HepG2 (cell line): ENCODE data around the gene ACAP3. TPM values are rescaled to one million over a fixed set of nuclear protein-coding genes. Genes with fewer than 3 reads are reported as not detected.
A peak's percentile ranks its signal among the peaks of the same experiment; 100 is the strongest.

ENCODE experiments used
- AGO2 ChIP-seq: fragments of 200-400 bp; formaldehyde crosslinking; optimal IDR thresholded peaks from 2 replicates; pipeline ENCODE3; 2017; ENCODE audit warnings: mild to moderate bottlenecking, low read depth, low read length, moderate library complexity
- HOXA5 ChIP-seq: sonication (generic); formaldehyde crosslinking; IDR thresholded peaks from 2 replicates; pipeline ENCODE4 v1.4.0; 2020; ENCODE audit warnings: missing genetic modification reagents
- HOXA7 ChIP-seq: sonication (generic); formaldehyde crosslinking; IDR thresholded peaks from 2 replicates; pipeline ENCODE4 v1.8.1; 2022; ENCODE audit warnings: mild to moderate bottlenecking, missing genetic modification reagents, moderate library complexity
- HOXA9 ChIP-seq: sonication (generic); formaldehyde crosslinking; IDR thresholded peaks from 2 replicates; pipeline ENCODE4 v1.8.1; 2022; ENCODE audit warnings: missing genetic modification reagents, mild to moderate bottlenecking, moderate library complexity, borderline replicate concordance
- KAT2B ChIP-seq: fragments of 150-350 bp; IDR thresholded peaks from 2 replicates; pipeline ENCODE4 v1.6.1; 2014; ENCODE audit warnings: low read depth, low read length, borderline replicate concordance
- KDM3A ChIP-seq: IDR thresholded peaks from 2 replicates; pipeline ENCODE4 v1.6.1; 2018; ENCODE audit warnings: low read depth, missing compliant biosample characterization
- MTA3 ChIP-seq: sonication (generic); formaldehyde crosslinking; IDR thresholded peaks from 2 replicates; pipeline ENCODE4 v1.4.0; 2020; ENCODE audit warnings: missing genetic modification reagents
- POLR2G ChIP-seq: fragments of 200-400 bp; formaldehyde crosslinking; IDR thresholded peaks from 2 replicates; pipeline ENCODE4 v1.6.1; 2018; ENCODE audit warnings: mild to moderate bottlenecking, low read depth, low read length, moderate library complexity
- RNF2 ChIP-seq: fragments of 450-650 bp; conservative IDR thresholded peaks from 2 replicates; pipeline ENCODE4 v1.6.1; 2016; ENCODE audit warnings: low read depth
- SOX6 ChIP-seq, 2 experiments: fragments of 450-650 bp in 1 of 2; sonication (generic) in 1 of 2; formaldehyde crosslinking in 1 of 2; IDR thresholded peaks; 2 replicates each; pipeline versions ENCODE4 v1.4.0 to v1.6.1; 2017 to 2020; ENCODE audit warnings: antibody characterized with exemption in 1 of 2, mild to moderate bottlenecking in 1 of 2, missing genetic modification reagents in 1 of 2
- SPEN ChIP-seq: sonication (generic); formaldehyde crosslinking; IDR thresholded peaks from 2 replicates; pipeline ENCODE4 v1.5.1; 2020; ENCODE audit warnings: low read depth, mild to moderate bottlenecking, missing genetic modification reagents
- TARDBP ChIP-seq: sonication (generic); formaldehyde crosslinking; IDR thresholded peaks from 2 replicates; pipeline ENCODE4 v1.8.0; 2022; ENCODE audit warnings: mild to moderate bottlenecking, missing genetic modification reagents
- ZNF256 ChIP-seq: sonication (generic); formaldehyde crosslinking; conservative IDR thresholded peaks from 2 replicates; pipeline ENCODE4 v1.4.0; 2020; ENCODE audit warnings: missing genetic modification reagents
- ZNF615 ChIP-seq: sonication (generic); formaldehyde crosslinking; IDR thresholded peaks from 2 replicates; pipeline ENCODE4 v1.5.0; 2020; ENCODE audit warnings: mild to moderate bottlenecking, missing genetic modification reagents, borderline replicate concordance
- polyA plus RNA-seq, 8 experiments: library from polyadenylated mRNA; depleted of rRNA in 3 of 8; stranded (reverse) in 7 of 8; unstranded in 1 of 8; fragments of >200 nt; fragmentation: Illumina TruSeq in 4 of 8; extraction: Trizol in 4 of 8; gene quantifications; 2 replicates each; pipeline versions ENCODE4 v1.2.1 to v1.2.3, GENCODE V29; 2011 to 2016; ENCODE audit warnings: low read depth in 4 of 8, missing spikeins in 1 of 8, mixed read lengths in 1 of 8; ENCODE audit not compliant: insufficient read depth in 1 of 8
- total RNA-seq, 5 experiments: library from RNA; depleted of rRNA; stranded (reverse); fragments of >200 nt; fragmentation: Illumina TruSeq; extraction: Trizol; gene quantifications; 2 replicates each; pipeline ENCODE4 v1.2.3, GENCODE V29; 2016; ENCODE audit warnings: low read depth in 1 of 5
- TF ChIP-seq, protein P1 (sequence below): fragments of 450-650 bp; IDR thresholded peaks from 2 replicates; pipeline ENCODE4 v1.6.1; 2016
- TF ChIP-seq, protein P2 (sequence below): sonication (generic); formaldehyde crosslinking; IDR thresholded peaks from 2 replicates; pipeline ENCODE4 v1.4.0; 2020; ENCODE audit warnings: missing genetic modification reagents
- TF ChIP-seq, protein P3 (sequence below): sonication (generic); formaldehyde crosslinking; IDR thresholded peaks from 2 replicates; pipeline ENCODE4 v1.4.0; 2020; ENCODE audit warnings: mild to moderate bottlenecking, missing genetic modification reagents
- TF ChIP-seq, protein P4 (sequence below): sonication (generic); formaldehyde crosslinking; IDR thresholded peaks from 2 replicates; pipeline ENCODE4 v1.8.0; 2022; ENCODE audit warnings: low read depth, missing genetic modification reagents

Gene ACAP3
- total and polyA plus RNA-seq, 2 of the 13 experiments (the other 11 are each of a cell fraction or from before 2014, with no cell fraction given) = 29.4 to 50.8 TPM

DNA sequence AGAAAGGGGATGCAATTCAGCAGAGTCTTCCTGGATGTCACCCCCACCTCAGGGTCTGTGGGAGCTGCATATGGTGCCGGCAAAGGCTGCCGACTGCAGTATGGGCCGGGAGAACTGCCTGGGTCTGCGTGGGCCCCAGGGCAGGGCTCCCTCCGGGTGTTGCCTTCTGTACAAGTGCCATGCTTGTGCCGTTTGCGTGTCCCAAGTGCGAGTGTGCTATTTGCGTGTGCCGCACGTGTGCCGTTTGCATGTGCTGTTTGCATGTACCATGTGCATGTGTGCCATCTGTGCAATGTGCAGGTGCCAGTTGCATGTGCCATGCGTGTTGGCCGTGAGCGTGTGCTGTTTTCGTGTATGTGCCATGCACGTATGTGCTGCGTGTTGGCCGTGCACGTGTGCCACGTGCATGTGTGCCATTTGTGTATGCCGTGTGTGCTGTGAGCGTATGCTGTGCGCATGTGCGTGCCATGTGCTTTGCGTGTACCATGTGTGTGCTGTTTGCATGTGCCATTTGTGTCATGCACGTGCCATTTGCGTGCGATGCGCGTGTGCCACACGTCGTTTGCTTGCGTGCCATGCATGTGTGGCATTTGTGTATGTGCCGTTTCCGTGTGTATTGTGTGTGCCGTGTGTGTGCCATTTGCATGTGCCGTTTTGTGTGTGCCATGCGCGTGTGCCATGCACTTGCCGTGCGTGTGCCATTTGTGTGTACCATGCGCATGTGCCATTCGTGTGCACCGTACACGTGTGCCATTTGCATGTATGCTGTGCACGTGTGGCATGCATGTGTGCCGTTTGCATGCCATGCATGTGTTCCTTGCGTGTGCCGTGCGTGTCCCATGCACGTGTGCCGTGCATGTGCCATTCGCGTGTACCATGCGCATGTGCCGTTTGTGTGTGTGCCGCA is 21.8 kb upstream of the ACAP3 start (continued):
- TF ChIP-seq, protein P1, sequence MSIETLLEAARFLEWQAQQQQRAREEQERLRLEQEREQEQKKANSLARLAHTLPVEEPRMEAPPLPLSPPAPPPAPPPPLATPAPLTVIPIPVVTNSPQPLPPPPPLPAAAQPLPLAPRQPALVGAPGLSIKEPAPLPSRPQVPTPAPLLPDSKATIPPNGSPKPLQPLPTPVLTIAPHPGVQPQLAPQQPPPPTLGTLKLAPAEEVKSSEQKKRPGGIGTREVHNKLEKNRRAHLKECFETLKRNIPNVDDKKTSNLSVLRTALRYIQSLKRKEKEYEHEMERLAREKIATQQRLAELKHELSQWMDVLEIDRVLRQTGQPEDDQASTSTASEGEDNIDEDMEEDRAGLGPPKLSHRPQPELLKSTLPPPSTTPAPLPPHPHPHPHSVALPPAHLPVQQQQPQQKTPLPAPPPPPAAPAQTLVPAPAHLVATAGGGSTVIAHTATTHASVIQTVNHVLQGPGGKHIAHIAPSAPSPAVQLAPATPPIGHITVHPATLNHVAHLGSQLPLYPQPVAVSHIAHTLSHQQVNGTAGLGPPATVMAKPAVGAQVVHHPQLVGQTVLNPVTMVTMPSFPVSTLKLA = peak; percentile 88
- peak; percentile 21; the same call in 1 of the 2 replicates for TF ChIP-seq SPEN (CRISPR knock-in tag)
- TF ChIP-seq HOXA9 (CRISPR knock-in tag) = 0 out of 2 replicates have a peak, but pooled peaks have one; percentile 15
- no peak for TF ChIP-seq RNF2
- no peak for TF ChIP-seq SOX6 (IDR thresholded peaks at IDR 0.05)
- no peak for TF ChIP-seq SOX6 (CRISPR knock-in tag; IDR thresholded peaks at IDR 0.05)
- TF ChIP-seq HOXA7 = 0 out of 2 replicates have a peak, but pooled peaks have one; percentile 71
- TF ChIP-seq MTA3 (CRISPR knock-in tag) = no peak
- TF ChIP-seq AGO2 = peak; percentile 96
- TF ChIP-seq, protein P2, sequence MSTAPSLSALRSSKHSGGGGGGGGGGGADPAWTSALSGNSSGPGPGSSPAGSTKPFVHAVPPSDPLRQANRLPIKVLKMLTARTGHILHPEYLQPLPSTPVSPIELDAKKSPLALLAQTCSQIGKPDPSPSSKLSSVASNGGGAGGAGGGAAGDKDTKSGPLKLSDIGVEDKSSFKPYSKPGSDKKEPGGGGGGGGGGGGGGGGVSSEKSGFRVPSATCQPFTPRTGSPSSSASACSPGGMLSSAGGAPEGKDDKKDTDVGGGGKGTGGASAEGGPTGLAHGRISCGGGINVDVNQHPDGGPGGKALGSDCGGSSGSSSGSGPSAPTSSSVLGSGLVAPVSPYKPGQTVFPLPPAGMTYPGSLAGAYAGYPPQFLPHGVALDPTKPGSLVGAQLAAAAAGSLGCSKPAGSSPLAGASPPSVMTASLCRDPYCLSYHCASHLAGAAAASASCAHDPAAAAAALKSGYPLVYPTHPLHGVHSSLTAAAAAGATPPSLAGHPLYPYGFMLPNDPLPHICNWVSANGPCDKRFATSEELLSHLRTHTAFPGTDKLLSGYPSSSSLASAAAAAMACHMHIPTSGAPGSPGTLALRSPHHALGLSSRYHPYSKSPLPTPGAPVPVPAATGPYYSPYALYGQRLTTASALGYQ (CRISPR knock-in tag) = no peak
- TF ChIP-seq KAT2B = no peak
- no peak for TF ChIP-seq KDM3A (CRISPR knock-in tag)
- no peak for TF ChIP-seq ZNF256
- TF ChIP-seq POLR2G = peak; percentile 45; the same call in 1 of the 2 replicates
- TF ChIP-seq, protein P3, sequence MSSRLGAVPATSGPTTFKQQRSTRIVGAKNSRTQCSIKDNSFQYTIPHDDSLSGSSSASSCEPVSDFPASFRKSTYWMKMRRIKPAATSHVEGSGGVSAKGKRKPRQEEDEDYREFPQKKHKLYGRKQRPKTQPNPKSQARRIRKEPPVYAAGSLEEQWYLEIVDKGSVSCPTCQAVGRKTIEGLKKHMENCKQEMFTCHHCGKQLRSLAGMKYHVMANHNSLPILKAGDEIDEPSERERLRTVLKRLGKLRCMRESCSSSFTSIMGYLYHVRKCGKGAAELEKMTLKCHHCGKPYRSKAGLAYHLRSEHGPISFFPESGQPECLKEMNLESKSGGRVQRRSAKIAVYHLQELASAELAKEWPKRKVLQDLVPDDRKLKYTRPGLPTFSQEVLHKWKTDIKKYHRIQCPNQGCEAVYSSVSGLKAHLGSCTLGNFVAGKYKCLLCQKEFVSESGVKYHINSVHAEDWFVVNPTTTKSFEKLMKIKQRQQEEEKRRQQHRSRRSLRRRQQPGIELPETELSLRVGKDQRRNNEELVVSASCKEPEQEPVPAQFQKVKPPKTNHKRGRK (CRISPR knock-in tag) = 0 out of 2 replicates have a peak, but pooled peaks have one; percentile 39
- TF ChIP-seq, protein P4, sequence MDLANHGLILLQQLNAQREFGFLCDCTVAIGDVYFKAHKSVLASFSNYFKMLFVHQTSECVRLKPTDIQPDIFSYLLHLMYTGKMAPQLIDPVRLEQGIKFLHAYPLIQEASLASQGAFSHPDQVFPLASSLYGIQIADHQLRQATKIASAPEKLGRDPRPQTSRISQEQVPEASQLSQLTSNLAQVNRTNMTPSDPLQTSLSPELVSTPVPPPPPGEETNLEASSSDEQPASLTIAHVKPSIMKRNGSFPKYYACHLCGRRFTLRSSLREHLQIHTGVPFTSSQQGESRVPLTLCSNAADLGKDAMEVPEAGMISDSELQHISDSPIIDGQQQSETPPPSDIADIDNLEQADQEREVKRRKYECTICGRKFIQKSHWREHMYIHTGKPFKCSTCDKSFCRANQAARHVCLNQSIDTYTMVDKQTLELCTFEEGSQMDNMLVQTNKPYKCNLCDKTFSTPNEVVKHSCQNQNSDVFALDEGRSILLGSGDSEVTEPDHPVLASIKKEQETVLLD = peak; percentile 49
- TF ChIP-seq TARDBP = peak; percentile 93; the same call in 1 of the 2 replicates
- TF ChIP-seq HOXA5 = no peak
- TF ChIP-seq ZNF615 (CRISPR knock-in tag) = no peak
- TF ChIP-seq, all 625 proteins: peak for 38
